UCSD-AML1 (cell line): ENCODE measurements around the gene HYAL3.
"Not testable (repeated sequence)": the region's sequence is repeated elsewhere in the genome, so short reads cannot be mapped to it uniquely, and the experiment has no call there.

Source experiments
- DNase-seq: peaks from one replicate; lab custom pipeline; 2025; ENCODE audit not compliant: unreplicated experiment; lab: John Stamatoyannopoulos, UW

The HYAL3 gene

GRCh38 chr3:50271314-50271936 is 27.8 kb downstream of the HYAL3 start:
- DNase-seq: no peak

DNA sequence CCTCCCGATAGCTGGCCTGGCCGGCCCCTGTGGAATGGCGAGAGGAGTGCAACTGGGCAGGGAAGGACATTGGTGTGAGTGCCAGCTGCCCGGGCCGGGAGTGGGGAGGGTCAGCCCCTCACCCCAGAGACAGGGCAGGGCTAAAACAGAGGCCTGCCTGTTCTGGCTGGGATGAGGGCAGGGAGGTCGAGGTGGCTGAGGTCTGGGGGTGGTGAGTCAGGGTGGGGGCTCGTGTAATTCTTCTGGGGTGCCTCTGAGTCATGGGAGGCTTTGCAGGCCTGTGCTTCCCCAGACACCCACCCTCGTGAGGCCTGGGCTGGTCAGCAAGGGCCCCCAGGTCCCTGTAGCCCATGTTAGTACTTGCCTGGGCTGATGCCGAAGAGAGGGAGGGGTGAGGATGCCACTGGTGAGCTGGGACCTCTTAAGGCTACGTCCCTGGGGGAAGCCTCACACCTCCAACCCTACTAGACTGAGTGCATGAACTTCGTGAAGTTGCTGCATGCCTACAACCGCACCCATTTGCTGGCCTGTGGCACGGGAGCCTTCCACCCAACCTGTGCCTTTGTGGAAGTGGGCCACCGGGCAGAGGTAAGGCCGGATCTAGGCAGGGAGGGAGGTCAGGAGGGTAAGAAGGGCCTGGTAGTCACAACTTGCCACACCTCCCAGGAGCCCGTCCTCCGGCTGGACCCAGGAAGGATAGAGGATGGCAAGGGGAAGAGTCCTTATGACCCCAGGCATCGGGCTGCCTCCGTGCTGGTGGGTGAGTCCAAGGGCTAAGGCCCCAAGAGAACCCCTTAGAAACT is 28.6 kb downstream of the HYAL3 start:
- DNase-seq: no peak

DNA sequence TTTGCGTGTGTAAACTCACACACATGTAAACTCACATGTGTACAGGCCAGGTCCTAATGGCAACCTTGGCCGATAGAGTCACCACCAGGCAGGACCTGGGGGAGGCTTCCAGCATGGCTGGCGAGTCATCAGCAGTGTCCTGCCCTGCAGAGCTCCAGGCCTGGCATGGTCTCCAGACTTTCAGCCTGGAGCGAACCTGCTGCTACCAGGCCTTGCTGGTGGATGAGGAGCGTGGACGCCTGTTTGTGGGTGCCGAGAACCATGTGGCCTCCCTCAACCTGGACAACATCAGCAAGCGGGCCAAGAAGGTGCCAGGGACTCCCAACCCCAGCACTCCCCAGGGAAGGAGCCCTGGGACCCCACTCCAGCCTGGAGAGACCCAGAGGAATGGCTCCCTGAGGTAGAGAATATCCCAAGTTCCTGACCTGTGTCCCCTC is 29.2 kb downstream of the HYAL3 start:
- no peak for DNase-seq

DNA sequence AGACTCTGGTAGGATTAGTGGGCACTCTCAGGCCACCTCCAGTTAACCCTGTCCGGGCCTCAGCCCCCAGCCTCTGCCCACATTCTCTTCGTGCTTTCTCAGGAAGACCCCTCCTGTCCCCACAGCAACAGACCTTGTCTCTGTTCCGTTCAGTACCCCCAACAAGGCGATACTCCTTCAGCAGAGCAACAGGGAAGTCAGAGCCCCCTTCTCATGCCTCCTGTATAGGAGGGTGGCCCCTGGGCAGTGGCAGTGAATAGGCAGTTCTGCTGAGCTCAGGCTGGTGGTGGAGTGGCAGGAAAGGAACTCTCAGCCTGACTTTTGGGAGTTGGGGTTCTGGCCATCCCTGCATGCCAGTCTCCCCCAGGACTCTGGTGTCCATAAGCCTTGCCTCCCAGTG is 29.7 kb downstream of the HYAL3 start:
- no peak for DNase-seq

- no peak for DNase-seq
These were observed 30.3 kb downstream of the HYAL3 start, which contains the start of gene SEMA3B for GRCh38 chr3:50268703-50269451. TSS of gene SEMA3B (plus strand) at chr3:50269147. CDS start at chr3:50269241, 94 bp downstream.

DNA sequence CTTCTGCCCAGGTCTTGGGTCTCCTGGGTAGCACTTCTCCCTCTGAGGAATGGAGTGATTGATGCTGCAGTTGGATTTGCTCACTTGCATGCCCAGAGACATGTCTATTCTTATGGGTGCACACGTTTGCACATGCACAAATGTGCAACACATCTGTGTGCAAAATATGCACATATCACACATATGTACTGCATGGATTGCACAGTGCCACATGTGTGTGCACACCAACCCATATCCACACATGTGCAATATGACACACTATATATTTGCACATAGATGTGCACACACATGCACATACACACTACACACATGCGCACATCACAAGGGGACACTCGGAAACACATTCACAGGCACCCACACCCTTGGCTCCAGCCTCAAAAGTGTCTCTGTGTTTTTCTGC is 30.9 kb downstream of the HYAL3 start:
- no peak for DNase-seq

DNA sequence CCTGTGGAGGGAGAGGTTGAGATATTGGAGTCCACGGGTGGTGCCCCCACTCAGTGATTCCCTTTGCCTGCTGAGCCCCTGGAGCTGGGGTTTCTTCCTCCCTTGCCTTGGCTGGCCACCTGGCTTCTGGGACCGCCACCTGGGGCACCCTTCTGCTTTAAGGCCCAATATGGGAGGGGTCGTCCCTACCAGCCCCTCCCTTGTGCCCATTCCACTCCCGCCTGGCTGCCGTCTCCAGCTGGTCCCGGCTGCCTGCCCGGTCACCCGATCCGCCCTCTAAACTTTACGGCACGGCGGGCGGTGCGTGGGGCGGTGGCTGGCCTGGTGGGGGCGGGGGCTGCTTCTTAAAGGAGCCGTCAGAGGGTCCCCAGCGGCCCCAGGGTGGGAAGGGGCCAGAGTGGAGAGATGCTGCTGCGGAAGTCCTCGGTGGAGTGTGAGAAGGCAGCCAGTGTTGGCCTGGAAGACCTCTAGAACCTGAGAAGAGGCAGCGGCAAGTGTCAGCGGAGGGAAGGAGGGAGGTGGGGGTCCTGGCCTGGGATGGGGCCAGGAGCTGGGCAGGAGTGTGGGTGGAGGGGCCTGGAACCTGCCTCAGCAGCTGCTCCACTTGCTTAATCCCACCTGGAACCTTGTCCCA is 31.8 kb downstream of the HYAL3 start:
- DNase-seq: no peak

GRCh38 chr3:50266836-50267235 is 32.4 kb downstream of the HYAL3 start:
- no peak for DNase-seq

DNA sequence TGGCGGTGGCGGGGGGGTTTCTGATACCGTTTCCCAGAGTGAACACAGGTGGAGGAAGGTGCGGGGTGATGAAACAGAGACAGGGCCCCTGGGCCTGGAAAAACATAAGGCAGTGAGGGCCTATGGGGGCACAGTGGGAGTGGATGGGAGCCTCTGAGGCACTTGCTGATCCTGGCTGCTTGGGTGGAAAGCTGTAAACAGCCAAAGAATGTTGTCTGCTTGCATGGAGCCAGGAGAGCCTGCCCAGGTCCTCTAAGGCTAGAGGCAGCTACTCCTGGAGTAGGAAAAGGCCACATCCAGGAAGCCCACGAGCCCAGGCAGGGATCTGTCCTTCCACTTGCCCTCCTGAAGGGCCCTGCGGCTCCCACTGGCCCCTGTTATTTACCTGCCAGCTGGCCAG is 33.2 kb downstream of the HYAL3 start:
- DNase-seq: no peak

- DNase-seq: no peak
These were observed 33.6 kb downstream of the HYAL3 start for GRCh38 chr3:50265571-50265970.

- no peak for DNase-seq
These were observed 34.2 kb downstream of the HYAL3 start for GRCh38 chr3:50264964-50265485.

DNA sequence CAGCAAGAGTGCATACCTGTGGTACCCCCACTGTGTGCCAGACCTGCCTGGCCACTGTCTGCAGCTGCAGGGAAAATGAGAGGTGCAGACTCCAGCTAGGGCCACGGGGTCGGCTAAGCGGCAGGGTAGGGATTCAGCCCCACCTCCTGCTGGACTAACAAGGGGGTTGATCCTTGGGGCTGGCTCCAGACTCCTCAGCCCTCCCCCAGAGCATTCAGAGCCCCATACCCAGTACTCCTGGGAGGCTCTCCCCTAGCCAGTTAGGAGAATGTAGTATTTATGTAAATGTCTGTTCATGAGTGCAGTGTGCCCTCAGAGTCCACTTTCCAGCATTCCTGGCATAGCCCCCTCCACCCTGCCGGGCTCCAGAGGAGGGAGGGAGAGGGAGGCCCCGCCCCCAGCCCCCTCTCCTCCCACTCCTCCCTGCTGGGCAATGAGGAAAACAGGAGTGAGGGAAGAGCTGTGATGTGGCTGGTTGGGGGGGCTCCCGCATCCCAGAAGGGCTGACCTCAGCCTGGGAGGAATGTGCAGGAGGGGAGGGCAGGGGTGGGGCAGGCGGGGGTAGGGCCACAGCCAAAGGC is 34.7 kb downstream of the HYAL3 start:
- no peak for DNase-seq

GRCh38 chr3:50263478-50264382 is 35.5 kb downstream of the HYAL3 start:
- DNase-seq: no peak

DNA sequence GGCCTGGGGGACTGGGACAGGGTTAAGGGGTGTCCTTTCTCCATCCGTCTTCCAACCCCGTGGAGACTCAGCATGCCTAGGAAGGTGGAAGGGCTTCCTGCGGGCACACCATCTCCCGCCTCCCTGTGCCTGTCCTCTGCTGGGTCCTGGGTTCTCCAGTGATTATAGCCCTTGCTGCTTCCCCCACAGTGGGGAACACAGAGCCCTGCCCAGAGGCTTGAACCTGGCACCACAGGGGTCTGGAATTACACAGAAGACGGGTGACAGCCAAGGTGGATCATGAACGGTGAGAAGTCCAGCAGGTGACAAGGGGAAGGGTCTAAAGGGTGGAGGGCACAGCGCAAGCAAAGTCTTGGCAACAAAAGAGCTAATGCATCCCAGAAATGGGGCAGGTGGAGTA is 36.4 kb downstream of the HYAL3 start:
- no peak for DNase-seq

GRCh38 chr3:50262200-50262599 is 37.0 kb downstream of the HYAL3 start:
- not testable (repeated sequence) for DNase-seq

DNA sequence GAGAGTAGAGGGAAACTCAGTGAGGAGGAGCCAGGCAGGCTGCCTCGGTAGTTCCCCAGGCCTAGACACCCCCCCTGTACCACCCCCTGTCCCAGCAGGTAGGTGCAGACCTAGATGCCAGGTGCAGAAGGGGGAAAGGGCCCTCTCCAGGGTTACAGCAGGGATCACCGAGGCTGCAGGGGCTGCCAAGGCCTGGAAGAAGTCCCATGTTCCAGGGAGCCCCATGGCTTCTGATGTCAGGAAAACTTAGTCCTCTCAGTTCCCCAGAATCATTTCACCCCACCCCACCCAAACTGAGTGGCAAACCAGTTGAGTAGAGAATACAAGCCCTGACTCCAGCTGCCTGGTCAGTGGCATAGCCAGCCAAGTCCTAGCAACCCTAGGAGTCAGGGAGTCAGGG is 37.7 kb downstream of the HYAL3 start:
- DNase-seq: no peak

GRCh38 chr3:50260942-50261441 is 38.2 kb downstream of the HYAL3 start:
- no peak for DNase-seq

GRCh38 chr3:50260027-50260941 is 38.9 kb downstream of the HYAL3 start:
- DNase-seq: peak; percentile 90
